CD4-positive, alpha-beta T cell treated with Interleukin-15 for 1 hour (primary cell): ENCODE results near the gene PSMD5.

Experiments used
- DNase-seq: peaks from one replicate; pipeline ENCODE4 v3.0.0-alpha.2; 2020

The PSMD5 gene

GRCh38 chr9:120842685-120843485 lies at the start of gene PSMD5:
TSS of gene PSMD5 (minus strand) at chr9:120842922. CDS start at chr9:120842909, 13 bp downstream.
- DNase-seq: peak; percentile 98

DNA sequence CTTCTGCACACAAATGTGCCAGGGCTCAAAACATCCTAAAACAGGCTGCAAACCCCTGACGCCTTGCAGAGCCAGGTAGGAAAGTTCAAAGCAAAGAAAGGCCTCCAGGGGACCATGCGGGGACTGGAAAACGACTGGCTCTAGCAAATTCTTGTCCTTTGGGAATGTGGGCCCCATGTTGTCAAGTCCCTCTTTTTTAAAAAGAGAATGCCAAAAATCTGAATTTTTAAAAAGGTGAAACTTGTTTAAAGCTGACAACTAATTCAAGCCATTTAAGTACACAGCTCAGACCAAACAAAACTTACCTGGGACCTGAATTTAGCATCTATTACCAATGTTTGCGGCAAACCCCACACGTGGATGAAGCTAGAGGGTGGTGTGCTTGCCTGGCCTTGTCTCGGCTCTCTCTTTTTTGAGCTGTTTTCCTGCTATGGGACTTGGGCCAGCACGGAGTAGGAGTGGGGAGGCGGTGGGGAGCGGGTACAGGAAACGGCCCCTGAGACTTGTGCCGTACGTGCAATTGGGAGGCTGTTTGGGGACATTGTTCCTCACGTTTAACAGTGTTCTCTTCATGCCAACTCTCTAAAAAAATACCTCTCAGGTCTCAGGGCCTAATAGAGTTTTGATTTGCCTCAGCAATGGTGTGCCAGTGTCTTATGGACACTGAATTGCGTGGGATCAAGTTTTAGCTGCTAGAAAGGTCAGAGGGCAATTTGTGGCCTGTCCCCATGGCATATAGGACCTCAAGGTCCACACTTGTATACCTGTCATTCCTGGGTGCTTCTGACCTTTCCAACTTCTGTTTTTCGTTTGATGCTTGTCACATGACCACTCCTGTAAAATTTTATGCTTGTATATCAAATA lies 49.4 kb upstream of the PSMD5 start:
- no peak for DNase-seq

GRCh38 chr9:120891245-120891883 lies 48.6 kb upstream of the PSMD5 start:
- peak; percentile 66 for DNase-seq

- DNase-seq: no peak
Observed at GRCh38 chr9:120890320-120891244, 47.9 kb upstream of the PSMD5 start.

DNA sequence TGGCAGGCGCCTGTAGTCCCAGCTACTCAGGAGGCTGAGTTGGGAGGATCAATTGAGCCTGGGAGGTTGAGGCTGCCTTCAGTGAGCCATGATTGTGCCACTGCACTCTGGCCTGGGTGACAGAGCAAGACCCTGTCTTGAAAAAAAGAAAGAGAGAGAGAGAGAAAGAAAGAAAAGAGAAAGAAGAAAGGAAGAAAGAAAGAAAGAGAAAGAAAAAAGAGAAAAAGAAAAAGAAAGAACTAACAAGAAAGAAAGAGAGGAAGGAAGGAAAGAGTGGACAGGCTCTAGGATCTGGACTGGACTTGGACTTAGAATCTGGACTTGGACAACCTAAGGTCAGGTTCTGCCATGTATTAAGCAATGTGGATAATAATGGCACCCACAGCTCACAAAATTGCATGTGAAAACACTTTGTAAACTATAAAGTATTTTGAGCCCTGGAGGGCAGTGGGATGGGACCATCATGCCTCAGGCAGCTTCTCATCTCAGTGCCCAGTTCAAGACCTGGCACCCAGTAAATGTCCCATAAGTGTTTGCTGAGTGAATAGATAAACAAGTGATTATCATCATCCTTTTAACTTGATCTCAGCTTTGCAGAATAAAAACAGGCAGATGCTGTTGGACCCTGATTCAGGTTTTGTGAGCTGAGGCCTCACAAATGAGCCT lies 47.0 kb upstream of the PSMD5 start:
- no peak for DNase-seq

- no peak for DNase-seq
Observed at GRCh38 chr9:120888626-120889025, 45.9 kb upstream of the PSMD5 start.

DNA sequence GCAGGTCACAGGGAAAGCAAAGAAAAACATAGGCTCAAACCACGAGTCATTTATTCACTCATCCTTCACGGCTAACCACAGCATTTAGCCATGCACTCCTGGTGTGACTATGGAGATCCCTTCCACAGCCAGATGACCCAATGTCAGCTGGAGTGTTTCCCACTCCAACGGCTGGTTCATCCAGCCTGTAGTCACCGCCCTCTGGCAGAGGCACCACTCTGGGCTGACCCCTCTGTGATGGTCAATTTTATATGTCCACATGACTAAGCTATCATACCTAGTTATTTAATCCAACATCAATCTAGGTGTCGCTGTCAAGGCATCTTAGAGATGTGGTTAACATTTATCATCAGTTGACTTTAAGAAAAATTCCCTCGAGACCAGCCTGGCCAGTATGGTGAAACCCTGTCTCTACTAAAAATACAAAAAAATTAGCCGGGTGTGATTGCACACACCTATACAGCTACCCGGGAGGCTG lies 43.8 kb upstream of the PSMD5 start:
- no peak for DNase-seq

GRCh38 chr9:120885958-120886357 lies 43.2 kb upstream of the PSMD5 start:
- DNase-seq: no peak

GRCh38 chr9:120885457-120885856 lies 42.7 kb upstream of the PSMD5 start:
- DNase-seq: no peak

DNA sequence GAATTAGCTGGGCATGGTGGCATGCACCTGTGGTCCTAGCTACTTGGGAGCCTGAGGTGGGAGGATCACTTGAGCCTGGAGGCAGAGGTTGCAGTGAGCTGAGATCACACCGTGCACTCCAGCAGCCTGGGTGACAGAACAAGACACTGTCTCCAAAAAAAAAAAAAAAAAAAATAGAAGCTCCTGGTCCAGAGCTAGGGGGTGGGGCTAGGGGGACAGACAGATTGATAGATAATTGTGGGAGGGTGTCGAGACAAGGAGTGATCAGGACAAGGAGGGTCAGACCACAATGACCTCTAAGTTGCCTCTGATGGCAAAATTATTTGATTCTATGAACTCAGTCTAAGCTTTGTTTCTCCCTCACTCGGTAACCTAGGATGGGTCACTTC lies 40.9 kb upstream of the PSMD5 start:
- DNase-seq: no peak

DNA sequence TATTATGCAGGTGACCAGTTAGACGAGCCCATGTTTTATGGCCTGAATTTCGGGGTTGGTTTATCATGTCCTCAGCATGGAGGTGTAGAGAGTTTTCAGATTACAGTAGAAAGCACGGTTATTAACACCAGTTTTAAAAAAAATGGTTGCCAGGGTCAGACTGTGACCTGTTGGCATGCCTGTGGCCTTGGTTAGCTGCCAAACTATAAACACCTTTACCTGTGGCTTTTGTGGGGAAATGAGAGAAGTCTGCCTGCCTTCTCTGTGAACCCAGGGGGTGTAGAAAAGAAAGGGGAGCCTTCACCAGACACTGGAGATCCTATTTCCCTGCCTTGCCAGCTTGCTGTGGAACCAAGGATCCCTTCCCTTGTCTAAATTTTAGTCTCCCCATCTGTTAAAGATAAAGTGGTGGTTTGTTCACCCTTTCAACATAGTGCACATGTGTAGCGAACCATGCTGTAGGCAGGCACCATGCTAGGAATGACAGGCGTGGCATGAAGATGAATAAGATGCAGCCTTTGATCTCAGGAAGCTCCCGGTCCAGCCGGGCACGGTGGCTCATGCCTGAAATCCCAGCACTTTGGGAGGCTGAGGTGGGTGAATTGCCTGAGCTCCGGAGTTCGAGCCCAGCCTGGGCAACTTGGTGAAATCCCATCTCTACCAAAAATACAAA lies 40.3 kb upstream of the PSMD5 start:
- DNase-seq: no peak

- no peak for DNase-seq
Observed at GRCh38 chr9:120879446-120879845, 36.7 kb upstream of the PSMD5 start.

GRCh38 chr9:120878188-120879130 lies 35.7 kb upstream of the PSMD5 start:
- DNase-seq: no peak

DNA sequence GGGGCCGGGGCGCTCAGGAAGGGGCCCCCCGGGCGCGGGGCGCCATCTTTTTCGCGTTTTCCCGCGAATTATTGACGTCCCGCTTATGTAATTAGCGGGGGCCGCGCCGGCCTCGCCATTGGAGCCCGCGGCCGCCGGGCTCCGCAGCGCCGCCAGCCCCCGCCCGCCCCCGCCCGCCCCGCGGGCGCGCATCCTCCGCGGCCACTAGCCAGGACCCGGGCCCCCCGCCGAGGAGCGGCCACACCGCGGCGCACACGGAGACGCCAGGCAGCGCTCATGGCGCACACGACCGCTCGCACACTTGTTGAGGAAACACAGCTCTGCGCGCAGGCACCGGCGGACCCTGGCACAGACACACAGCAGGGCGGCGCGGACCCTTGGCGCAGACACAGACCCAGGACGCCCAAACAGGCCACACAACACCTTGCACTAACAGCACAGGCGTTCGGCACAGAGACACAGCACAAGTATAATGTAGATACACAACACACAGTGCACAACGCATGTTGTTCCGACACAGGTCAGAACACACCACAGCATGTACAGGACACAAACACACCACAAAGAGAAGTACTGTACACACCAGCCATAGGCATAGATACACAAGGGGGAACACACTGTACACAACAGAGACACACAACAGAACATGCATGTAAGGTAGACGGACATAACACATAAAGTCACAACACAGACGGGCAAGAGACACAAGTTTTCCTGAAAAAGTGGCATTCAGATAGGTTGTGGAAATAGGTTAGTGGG lies 34.7 kb upstream of the PSMD5 start:
- DNase-seq: peak; percentile 64

DNA sequence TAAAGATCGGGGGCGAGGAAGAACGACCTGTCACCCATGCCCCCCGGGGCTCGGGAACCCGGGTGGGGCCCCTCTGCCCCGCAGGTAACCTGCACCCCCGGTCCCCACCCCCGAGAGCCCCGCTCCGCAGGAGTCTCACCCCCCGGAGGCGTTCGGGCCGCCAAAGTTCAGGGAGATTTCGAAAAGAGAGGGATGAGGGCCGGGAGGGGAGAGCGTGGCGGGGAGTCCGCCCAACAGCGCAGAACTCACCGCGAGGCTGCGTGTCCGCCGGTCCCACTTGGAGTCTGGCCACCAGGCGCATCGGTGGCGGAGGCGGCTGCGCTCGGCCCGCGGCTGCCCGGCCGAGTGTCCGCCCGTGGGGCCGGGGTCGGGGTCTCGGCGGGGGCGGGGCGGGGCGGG lies 34.1 kb upstream of the PSMD5 start, which contains the start of gene PHF19:
TSS of gene PHF19 (minus strand) at position 347 of the 399 bp plus-strand sequence. CDS start 2,447 bp downstream, outside the sequence.
- peak; percentile 30 for DNase-seq

DNA sequence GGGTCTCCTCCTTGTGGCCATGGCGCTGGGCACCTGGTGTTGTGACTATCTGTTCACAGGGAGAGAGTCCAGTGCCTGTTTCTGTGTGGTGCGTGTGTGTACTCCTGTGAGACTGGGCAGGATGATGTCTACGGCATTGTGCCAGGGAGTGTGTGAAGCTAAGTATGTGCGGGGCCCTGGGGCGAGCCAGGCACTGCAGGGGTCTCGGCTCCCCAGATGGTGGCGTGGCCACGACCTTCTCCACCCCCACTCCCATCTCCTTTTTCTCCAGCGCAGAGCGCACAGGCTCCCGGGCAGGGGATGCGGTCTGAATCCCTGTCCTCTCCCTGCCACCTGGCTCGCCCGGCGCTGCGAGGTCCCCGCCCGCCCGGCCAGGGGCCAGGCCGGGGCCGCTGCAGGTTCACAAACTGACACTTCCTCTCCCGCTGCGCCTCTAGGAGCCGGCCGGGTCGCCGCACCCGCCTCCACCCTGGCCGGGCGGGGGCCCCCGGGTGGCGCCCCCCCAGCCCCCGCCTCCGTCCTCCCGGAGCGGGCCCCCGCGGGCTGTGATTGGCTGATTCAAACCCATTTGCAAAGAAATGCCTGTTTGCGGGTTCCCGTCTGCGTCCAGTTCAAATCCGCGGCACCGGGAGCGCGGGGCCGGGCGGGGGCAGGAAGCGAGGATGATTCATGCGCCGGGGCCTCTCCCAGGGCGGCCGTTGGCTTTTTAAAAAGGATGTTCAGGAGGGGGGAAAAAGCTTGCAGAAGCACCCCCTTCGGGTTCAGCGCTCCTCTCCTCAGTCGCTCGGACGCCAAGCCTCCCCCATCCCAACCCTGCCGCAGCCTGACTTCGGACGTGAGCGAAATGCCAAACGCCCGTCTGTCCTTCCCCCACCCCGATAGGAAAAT lies 33.5 kb upstream of the PSMD5 start:
- DNase-seq: peak; percentile 88

DNA sequence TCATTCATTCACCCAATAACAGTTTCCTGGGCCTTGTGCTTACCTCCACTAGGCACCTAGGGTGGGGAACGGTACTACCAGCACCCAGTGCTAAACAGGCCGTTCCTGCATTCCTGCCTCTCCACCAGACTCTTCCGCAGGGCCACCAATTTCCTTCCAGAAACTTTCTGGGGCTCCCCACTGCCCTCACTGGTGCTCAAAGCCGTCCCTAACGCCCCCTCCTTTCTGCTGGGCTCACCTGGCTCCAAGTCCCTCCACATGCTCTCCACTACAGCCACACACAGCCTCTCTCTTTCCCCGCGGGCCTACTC lies 32.9 kb upstream of the PSMD5 start:
- no peak for DNase-seq

DNA sequence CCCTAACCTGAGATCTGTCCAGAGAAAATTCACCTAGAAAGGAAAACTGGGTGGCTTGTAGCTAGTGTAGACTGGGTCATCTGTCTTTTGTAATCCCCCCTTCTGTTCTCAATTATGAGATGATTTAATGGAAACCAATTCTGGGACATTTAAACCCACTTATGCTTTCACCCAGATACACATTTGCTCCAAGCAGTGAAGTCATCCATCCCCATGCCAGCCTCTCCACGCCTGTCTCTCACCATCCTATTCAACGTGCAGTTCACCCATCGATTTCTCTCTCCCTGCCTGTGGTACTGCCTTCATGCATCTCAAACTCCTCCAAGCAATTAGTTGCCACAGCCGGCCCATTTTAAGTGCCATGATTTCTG lies 32.5 kb upstream of the PSMD5 start:
- no peak for DNase-seq
